Liver (tissue), 3 donors: Measurements from ENCODE around the gene UBE2E2.

Experiments
- CTCF ChIP-seq: fragments of 150-350 bp; IDR thresholded peaks from 2 replicates; pipeline ENCODE4 v1.5.1; 2017; ENCODE audit warnings: improper control_type of control experiment, low read depth, low read length; ENCODE audit not compliant: missing input control
- JUND ChIP-seq, 2 donors: IDR thresholded peaks; 2 replicates each; pipeline ENCODE4 v1.6.1; 2016; ENCODE audit warnings: antibody characterized with exemption in 2 of 2
- TAF1 ChIP-seq: conservative IDR thresholded peaks from 2 replicates; pipeline ENCODE4 v1.6.1; 2016; ENCODE audit warnings: antibody characterized with exemption, mild to moderate bottlenecking
- donor health status: healthy.
- donor health status: healthy.

DNA sequence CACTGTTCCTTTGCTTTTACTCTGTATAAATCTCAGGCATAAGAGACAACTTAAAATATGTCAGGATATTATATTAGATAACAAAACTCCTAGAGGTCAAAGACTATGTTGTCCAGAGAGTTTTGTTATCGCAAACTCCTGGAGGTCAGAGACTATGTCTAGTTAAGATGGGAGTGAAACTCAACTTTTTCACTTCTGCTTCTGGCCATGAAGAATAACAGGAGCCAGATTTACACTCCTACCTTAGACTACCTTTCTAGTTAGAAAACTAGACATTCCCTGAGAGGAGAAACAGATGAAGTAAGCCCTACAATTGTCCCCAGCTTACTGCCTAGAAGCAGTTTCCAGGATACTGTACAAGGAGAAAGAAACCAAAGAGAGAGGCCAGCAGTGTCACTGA is 347.3 kb downstream of the UBE2E2 start:
- no peak for TF ChIP-seq CTCF
- TF ChIP-seq TAF1: no peak
- no peak for TF ChIP-seq JUND (IDR thresholded peaks at IDR 0.05)
